Neural progenitor cell (in vitro differentiated cells): Measurements from ENCODE around the gene DCAF4. TPM values are rescaled to one million over a fixed set of nuclear protein-coding genes. Genes with fewer than 3 reads are reported as not detected.

ENCODE experiments used
- DNase-seq: peaks from one replicate; pipeline ENCODE4 v3.0.0-alpha.2; 2016; ENCODE audit warnings: low spot score
- H2AFZ ChIP-seq: fragments of 200-600 bp; sonication (generic); replicated peaks from 2 replicates; pipeline ENCODE4 v1.6.1; 2016; ENCODE audit warnings: antibody characterized with exemption
- H3F3A ChIP-seq: fragments of 200-600 bp; sonication (generic); 2 replicates; pipeline ENCODE4 v1.6.1; 2016; ENCODE audit warnings: antibody characterized with exemption, low read depth
- H3K27ac ChIP-seq: fragments of 200-600 bp; sonication (generic); 2 replicates; pipeline ENCODE4 v1.5.1; 2016; ENCODE audit warnings: mild to moderate bottlenecking
- H3K27me3 ChIP-seq: fragments of 200-600 bp; sonication (generic); 2 replicates; pipeline ENCODE4 v1.6.1; 2016; ENCODE audit warnings: mild to moderate bottlenecking, moderate library complexity
- H3K36me3 ChIP-seq: fragments of 200-600 bp; sonication (generic); 2 replicates; pipeline ENCODE4 v1.5.1; 2016
- H3K4me1 ChIP-seq: fragments of 200-600 bp; sonication (generic); 2 replicates; pipeline ENCODE4 v1.6.1; 2016; ENCODE audit warnings: mixed run types
- H3K4me2 ChIP-seq: fragments of 200-600 bp; sonication (generic); 2 replicates; pipeline ENCODE4 v1.6.1; 2016
- H3K4me3 ChIP-seq: fragments of 200-600 bp; sonication (generic); 2 replicates; pipeline ENCODE4 v1.5.1; 2016
- H3K79me2 ChIP-seq: fragments of 200-600 bp; sonication (generic); 2 replicates; pipeline ENCODE4 v1.6.1; 2016; ENCODE audit warnings: low read depth
- H3K9ac ChIP-seq: fragments of 200-600 bp; sonication (generic); 2 replicates; pipeline ENCODE4 v1.6.1; 2016
- H3K9me3 ChIP-seq: fragments of 200-600 bp; sonication (generic); 2 replicates; pipeline ENCODE4 v1.5.1; 2016; ENCODE audit warnings: low read depth
- H4K20me1 ChIP-seq: fragments of 200-600 bp; sonication (generic); 2 replicates; pipeline ENCODE4 v1.6.1; 2016; ENCODE audit warnings: low read depth
- H3K27ac Mint-ChIP-seq: 3 replicates; pipeline ENCODE4 v1.8.0; 2021; ENCODE audit warnings: mixed read lengths
- H3K27me3 Mint-ChIP-seq: 2 replicates; pipeline ENCODE4 v1.8.0; 2022; ENCODE audit warnings: low read depth, mild to moderate bottlenecking, inconsistent platforms, moderate library complexity, mixed read lengths; ENCODE audit not compliant: insufficient read depth
- H3K36me3 Mint-ChIP-seq: 3 replicates; pipeline ENCODE4 v1.8.0; 2021; ENCODE audit warnings: mixed read lengths
- H3K4me1 Mint-ChIP-seq: 3 replicates; pipeline ENCODE4 v1.8.0; 2021; ENCODE audit warnings: mixed read lengths
- H3K4me3 Mint-ChIP-seq: 3 replicates; pipeline ENCODE4 v1.8.0; 2021; ENCODE audit warnings: mild to moderate bottlenecking, moderate library complexity, mixed read lengths
- H3K9me3 Mint-ChIP-seq: 3 replicates; pipeline ENCODE4 v1.8.0; 2020; ENCODE audit warnings: mixed read lengths
- EZH2 ChIP-seq: fragments of 200-600 bp; sonication (generic); IDR thresholded peaks from 2 replicates; pipeline ENCODE4 v1.6.1; 2017; ENCODE audit warnings: antibody characterized with exemption, mild to moderate bottlenecking, moderate library complexity
- EZH2phosphoT487 ChIP-seq: fragments of 200-600 bp; sonication (generic); IDR thresholded peaks from 2 replicates; pipeline ENCODE4 v1.6.1; 2017; ENCODE audit warnings: antibody characterized with exemption
- total RNA-seq: library from RNA; depleted of rRNA; stranded (reverse); fragments of >200 nt; gene quantifications from 2 replicates; pipeline ENCODE4 v1.2.3, GENCODE V29; 2015; ENCODE audit warnings: low replicate concordance
- TF ChIP-seq, protein P1 (sequence below): fragments of 200-600 bp; sonication (generic); IDR thresholded peaks from 2 replicates; pipeline ENCODE4 v1.5.1; 2017; ENCODE audit warnings: antibody characterized with exemption, mild to moderate bottlenecking

The DCAF4 gene
- total RNA-seq, 1 donor from 2014 or later = 3.7 TPM

DNA sequence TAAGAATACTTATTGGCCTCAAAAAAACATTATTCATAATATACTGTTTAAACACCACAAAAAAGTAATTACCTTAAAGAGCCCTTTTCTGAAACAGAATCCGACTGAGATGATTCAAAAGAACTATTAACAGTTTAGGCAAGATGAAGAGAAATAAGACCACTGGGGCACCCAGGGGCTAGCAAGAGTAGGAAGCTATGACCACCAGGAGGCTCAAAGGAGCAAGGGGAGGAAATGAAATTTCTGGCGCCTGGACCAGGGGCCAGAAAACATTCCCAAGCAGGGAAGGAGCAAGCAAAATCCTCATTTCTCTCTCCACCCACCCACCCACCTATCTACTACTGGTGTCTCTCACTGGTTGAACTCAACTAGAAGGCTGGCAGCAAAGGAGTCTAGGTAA is 6.3 kb upstream of the DCAF4 start:
- Histone ChIP-seq H3K9me3 (no peaks in the 10 kb centered on the region), H3K36me3 (no peaks in the 10 kb centered on the region), H3K27me3 (peaks cover 23% of the 10 kb centered on the region), H3K4me2 (no peak overlapping the region), H2AFZ (no peak overlapping the region), H3K27ac (no peak overlapping the region), H3K9ac (no peak overlapping the region), H3K4me1 (no peaks in the 10 kb centered on the region), H3K79me2 (no peaks in the 10 kb centered on the region), H3K4me3 (no peak overlapping the region), H3F3A (no peaks in the 10 kb centered on the region), H4K20me1 (no peaks in the 10 kb centered on the region)
- no peak for DNase-seq
- no peak overlapping the region for H3K4me3 Mint-ChIP-seq
- no peaks in the 10 kb centered on the region for H3K27me3 Mint-ChIP-seq
- H3K4me1 Mint-ChIP-seq = no peaks in the 10 kb centered on the region
- H3K36me3 Mint-ChIP-seq = no peaks in the 10 kb centered on the region
- no peak for TF ChIP-seq EZH2phosphoT487
- TF ChIP-seq, protein P1, sequence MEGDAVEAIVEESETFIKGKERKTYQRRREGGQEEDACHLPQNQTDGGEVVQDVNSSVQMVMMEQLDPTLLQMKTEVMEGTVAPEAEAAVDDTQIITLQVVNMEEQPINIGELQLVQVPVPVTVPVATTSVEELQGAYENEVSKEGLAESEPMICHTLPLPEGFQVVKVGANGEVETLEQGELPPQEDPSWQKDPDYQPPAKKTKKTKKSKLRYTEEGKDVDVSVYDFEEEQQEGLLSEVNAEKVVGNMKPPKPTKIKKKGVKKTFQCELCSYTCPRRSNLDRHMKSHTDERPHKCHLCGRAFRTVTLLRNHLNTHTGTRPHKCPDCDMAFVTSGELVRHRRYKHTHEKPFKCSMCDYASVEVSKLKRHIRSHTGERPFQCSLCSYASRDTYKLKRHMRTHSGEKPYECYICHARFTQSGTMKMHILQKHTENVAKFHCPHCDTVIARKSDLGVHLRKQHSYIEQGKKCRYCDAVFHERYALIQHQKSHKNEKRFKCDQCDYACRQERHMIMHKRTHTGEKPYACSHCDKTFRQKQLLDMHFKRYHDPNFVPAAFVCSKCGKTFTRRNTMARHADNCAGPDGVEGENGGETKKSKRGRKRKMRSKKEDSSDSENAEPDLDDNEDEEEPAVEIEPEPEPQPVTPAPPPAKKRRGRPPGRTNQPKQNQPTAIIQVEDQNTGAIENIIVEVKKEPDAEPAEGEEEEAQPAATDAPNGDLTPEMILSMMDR = peak; percentile 40
- no peak for TF ChIP-seq EZH2
- no peaks in the 10 kb centered on the region for H3K9me3 Mint-ChIP-seq
- no peak overlapping the region for H3K27ac Mint-ChIP-seq

DNA sequence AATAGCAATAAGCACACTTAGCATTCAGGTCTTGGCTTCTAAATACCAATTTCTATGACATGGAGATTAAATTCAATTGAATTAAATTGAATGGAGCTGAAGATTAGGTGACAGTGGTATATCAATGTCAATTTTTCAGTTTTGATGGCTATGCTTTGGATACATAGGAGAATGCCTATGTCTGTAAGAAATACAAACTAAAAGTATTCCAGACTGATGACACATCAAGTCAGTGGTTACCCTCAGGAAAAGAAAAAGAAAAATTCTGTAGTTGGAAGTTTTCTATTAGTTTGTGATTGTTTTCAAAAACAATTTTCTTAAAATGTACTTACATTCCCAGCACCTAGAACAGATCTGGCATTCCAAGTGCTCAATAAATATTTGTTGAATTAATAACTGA is 4.9 kb upstream of the DCAF4 start:
- Mint-ChIP-seq H3K27ac (no peak overlapping the region), H3K36me3 (no peaks in the 10 kb centered on the region), H3K9me3 (no peaks in the 10 kb centered on the region), H3K4me3 (no peak overlapping the region), H3K27me3 (peaks cover 2% of the 10 kb centered on the region), H3K4me1 (peaks cover 7% of the 10 kb centered on the region)
- TF ChIP-seq EZH2phosphoT487 = no peak
- TF ChIP-seq, protein P1 = no peak
- TF ChIP-seq EZH2 = no peak
- Histone ChIP-seq H4K20me1 (no peaks in the 10 kb centered on the region), H3K4me2 (no peak overlapping the region), H3K27ac (no peak overlapping the region), H3K4me3 (no peak overlapping the region), H3F3A (no peaks in the 10 kb centered on the region), H3K79me2 (no peaks in the 10 kb centered on the region), H3K36me3 (no peaks in the 10 kb centered on the region), H2AFZ (no peak overlapping the region), H3K4me1 (no peaks in the 10 kb centered on the region), H3K27me3 (peaks cover 32% of the 10 kb centered on the region), H3K9me3 (no peaks in the 10 kb centered on the region), H3K9ac (no peak overlapping the region)
- no peak for DNase-seq

DNA sequence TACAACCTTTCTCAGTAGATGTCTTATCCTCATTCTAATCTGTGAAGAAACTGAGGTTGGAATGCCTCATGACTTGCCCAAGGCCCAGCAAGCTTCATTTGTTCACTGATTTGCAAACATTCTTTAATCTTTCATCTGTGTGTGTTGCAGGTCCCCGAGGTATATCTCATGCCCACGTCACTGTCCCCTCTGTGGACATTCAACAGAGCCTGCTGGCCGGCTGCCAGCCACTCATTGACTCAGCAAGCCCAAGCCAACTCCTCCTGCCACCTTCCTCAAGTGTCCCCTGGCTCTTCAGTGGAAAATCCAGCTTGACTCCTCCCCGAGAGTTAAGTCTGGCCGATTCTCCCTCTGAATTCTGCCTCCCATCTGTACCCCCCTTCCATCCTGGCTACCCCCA is 1.9 kb upstream of the DCAF4 start:
- TF ChIP-seq, protein P1 = no peak
- TF ChIP-seq EZH2phosphoT487 (no peak), EZH2 (no peak)
- H3K4me2 ChIP-seq = no peak overlapping the region
- peak overlapping the region; percentile 7 for H3K4me3 Mint-ChIP-seq
- no peaks in the 10 kb centered on the region for H3K9me3 Mint-ChIP-seq
- H3K79me2 ChIP-seq = no peaks in the 10 kb centered on the region
- H3K27me3 Mint-ChIP-seq = peaks cover 4% of the 10 kb centered on the region
- H3K9ac ChIP-seq = no peak overlapping the region
- H3K9me3 ChIP-seq = no peaks in the 10 kb centered on the region
- no peaks in the 10 kb centered on the region for H4K20me1 ChIP-seq
- H3K27ac ChIP-seq = no peak overlapping the region
- H3F3A ChIP-seq = no peaks in the 10 kb centered on the region
- peaks cover 10% of the 10 kb centered on the region for H3K4me1 Mint-ChIP-seq
- H3K27ac Mint-ChIP-seq = no peak overlapping the region
- peaks cover 25% of the 10 kb centered on the region for H3K27me3 ChIP-seq
- no peak overlapping the region for H2AFZ ChIP-seq
- H3K36me3 Mint-ChIP-seq = no peaks in the 10 kb centered on the region
- no peaks in the 10 kb centered on the region for H3K36me3 ChIP-seq
- H3K4me1 ChIP-seq = no peaks in the 10 kb centered on the region
- no peak overlapping the region for H3K4me3 ChIP-seq
- no peak for DNase-seq
